Measurements from ENCODE around the gene NGRN.

The NGRN gene

DNA sequence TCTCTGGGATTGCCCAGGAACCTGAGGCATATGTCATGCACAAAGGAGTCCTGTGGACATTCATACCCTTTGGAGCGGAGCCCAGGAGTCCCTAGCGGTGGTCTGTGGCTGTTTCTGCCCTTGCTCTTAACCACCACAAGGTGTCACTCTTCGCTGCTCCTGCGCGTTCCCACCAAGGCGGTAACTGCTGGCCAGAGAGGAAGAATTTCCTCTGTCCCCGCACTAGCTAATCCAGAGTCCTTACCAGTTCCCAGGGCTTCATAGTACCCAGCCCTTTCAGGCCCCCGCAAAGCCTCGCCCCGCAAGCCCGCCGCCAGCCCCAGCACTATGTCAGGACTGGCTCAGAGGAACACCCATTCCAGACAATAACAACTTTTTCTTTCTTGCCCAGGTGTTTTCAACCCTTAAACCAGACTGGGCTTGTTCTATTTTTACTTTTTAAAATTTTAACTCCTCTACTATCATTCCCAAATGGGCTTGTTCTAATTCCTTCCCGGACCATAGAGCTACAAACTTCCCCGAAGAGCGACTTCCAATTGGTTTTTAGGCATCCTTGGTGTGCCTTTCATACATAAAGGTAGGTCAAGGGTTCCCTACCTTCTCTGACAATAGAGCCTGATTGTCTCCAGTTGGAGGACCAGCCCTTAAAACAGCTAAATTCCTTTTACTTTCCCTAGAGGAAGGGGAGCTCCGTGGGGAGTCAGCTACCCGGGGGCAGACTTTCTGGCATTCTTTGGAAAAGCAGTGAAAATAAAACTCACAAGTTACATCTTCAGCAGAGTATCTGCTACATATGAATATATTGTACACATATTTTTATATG, 54.8 kb downstream of the NGRN start:
- DNase-seq: peak; percentile 71

DNA sequence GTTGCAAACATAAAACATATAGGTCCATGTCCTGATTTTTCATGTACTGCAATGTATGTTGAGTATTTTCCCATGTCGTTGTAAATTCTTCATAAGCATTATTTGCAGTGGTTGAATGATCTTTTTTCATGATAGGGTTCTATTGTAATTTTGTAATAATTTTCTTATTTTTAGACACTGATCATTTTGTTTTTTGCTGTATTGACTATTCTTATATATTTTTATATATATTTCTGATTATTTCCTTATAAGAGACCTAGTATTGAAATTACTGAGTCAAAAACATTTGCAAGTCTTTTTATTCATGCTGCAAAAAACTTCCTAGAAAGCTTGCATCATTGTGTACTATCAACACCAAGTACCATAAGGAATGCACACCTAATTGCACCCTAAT, 55.4 kb downstream of the NGRN start:
- no peak for DNase-seq

Measured in NCI-H526 treated with DMSO at 0.1 percent for 48 hours (cell line).